Vagina (tissue), 2 donors: ENCODE measurements around the gene SERPINA9. TPM values are rescaled to one million over a fixed set of nuclear protein-coding genes. Genes with fewer than 3 reads are reported as not detected.

Experiments
- DNase-seq, 2 donors: peaks; one replicate each; pipeline ENCODE4 v3.0.0-alpha.2; 2017; ENCODE audit errors: extremely low spot score in 2 of 2
- H3K27ac ChIP-seq: fragments of 200-600 bp; sonication (generic); one replicate; pipeline ENCODE4 v1.5.1; 2019
- H3K27me3 ChIP-seq: fragments of 200-600 bp; sonication (generic); one replicate; pipeline ENCODE4 v1.5.1; 2019
- H3K36me3 ChIP-seq, 2 donors: fragments of 200-600 bp; sonication (generic); one replicate each; pipeline ENCODE4 v1.5.1; 2017 to 2019
- H3K4me1 ChIP-seq: fragments of 200-600 bp; sonication (generic); one replicate; pipeline ENCODE4 v1.5.1; 2019
- H3K4me3 ChIP-seq, 2 donors: fragments of 200-600 bp; sonication (generic); 1 replicate in 1 of 2; 2 replicates in 1 of 2; pipeline ENCODE4 v1.5.1; 2016 to 2019
- H3K9me3 ChIP-seq: fragments of 200-600 bp; sonication (generic); one replicate; pipeline ENCODE4 v1.5.1; 2019
- POLR2A ChIP-seq, 2 donors: fragments of 450-650 bp; IDR thresholded peaks; one replicate each; pipeline ENCODE4 v1.6.1; 2017; ENCODE audit warnings: antibody characterized with exemption in 2 of 2, mild to moderate bottlenecking in 2 of 2, moderate library complexity in 2 of 2
- POLR2AphosphoS5 ChIP-seq, 2 donors: sonication (generic); formaldehyde crosslinking; IDR thresholded peaks; one replicate each; pipeline ENCODE4 v1.9.0; 2017; ENCODE audit warnings: antibody characterized with exemption in 2 of 2, mild to moderate bottlenecking in 2 of 2, low read depth in 1 of 2; ENCODE audit not compliant: insufficient read depth in 1 of 2
- intact Hi-C: fragments of 100-400 bp; cut with DNase I; formaldehyde crosslinking; loops from one replicate; pipeline ENCODE4 v1.15.1; 2023
- total RNA-seq: library from RNA; depleted of rRNA; stranded (reverse); fragments of >200 nt; gene quantifications from one replicate; pipeline ENCODE4 v1.2.3, GENCODE V29; 2016
- TF ChIP-seq, protein P1 (sequence below), 3 experiments: fragments of 450-650 bp in 2 of 3; fragments of 200-600 bp in 1 of 3; sonication (generic) in 1 of 3; IDR thresholded peaks; one replicate each; pipeline ENCODE4 v1.5.1; 2017 to 2019; ENCODE audit warnings: antibody characterized with exemption in 3 of 3, mild to moderate bottlenecking in 2 of 3, moderate library complexity in 2 of 3

SERPINA9 gene
- total RNA-seq, 1 donor from 2014 or later, result 2.0 TPM

DNA sequence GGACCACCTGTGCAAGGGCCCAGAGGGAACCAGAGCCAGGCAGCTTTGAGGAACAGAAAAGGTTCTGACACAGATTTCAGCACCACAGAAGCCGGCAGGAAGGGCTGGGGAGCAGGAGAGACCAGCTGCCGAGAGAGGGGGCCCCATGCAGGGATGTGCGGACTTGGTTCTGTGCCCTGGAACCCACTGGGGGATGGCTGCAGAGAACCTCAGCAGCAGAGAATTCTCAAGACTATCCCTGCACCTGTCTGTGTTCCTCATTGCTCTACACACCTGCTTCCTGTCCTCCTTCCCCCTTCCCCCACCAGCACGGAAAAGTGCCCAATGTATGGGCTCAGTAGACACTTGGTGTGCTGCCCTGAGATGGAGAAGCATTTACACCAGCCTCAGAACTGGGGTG is 3.2 kb downstream of the SERPINA9 start:
- Histone ChIP-seq H3K36me3 (no peaks in the 10 kb centered on the region), H3K27me3 (no peaks in the 10 kb centered on the region), H3K4me3 (no peak overlapping the region), H3K9me3 (no peaks in the 10 kb centered on the region), H3K4me1 (no peaks in the 10 kb centered on the region), H3K27ac (no peak overlapping the region)
- TF ChIP-seq POLR2A (IDR thresholded peaks at IDR 0.05) (no peak), POLR2AphosphoS5 (IDR thresholded peaks at IDR 0.05; ENCODE audit: insufficient read depth in 1 of 2, low read depth in 1 of 2) (no peak)
- TF ChIP-seq, protein P1, sequence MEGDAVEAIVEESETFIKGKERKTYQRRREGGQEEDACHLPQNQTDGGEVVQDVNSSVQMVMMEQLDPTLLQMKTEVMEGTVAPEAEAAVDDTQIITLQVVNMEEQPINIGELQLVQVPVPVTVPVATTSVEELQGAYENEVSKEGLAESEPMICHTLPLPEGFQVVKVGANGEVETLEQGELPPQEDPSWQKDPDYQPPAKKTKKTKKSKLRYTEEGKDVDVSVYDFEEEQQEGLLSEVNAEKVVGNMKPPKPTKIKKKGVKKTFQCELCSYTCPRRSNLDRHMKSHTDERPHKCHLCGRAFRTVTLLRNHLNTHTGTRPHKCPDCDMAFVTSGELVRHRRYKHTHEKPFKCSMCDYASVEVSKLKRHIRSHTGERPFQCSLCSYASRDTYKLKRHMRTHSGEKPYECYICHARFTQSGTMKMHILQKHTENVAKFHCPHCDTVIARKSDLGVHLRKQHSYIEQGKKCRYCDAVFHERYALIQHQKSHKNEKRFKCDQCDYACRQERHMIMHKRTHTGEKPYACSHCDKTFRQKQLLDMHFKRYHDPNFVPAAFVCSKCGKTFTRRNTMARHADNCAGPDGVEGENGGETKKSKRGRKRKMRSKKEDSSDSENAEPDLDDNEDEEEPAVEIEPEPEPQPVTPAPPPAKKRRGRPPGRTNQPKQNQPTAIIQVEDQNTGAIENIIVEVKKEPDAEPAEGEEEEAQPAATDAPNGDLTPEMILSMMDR (IDR thresholded peaks at IDR 0.05), result no peak
- intact Hi-C loops, result no loop called here
- DNase-seq, result peak in 1 of 2 donors; percentile 64

- peak in 1 of 2 donors; percentile 5 for DNase-seq
- H3K9me3 ChIP-seq, result no peaks in the 10 kb centered on the region
- no peak overlapping the region for H3K27ac ChIP-seq
- no peaks in the 10 kb centered on the region for H3K4me1 ChIP-seq
- no peaks in the 10 kb centered on the region for H3K36me3 ChIP-seq
- intact Hi-C loops, result no loop called here
- TF ChIP-seq POLR2A (IDR thresholded peaks at IDR 0.05), result no peak
- no peak for TF ChIP-seq POLR2AphosphoS5 (IDR thresholded peaks at IDR 0.05; ENCODE audit: insufficient read depth in 1 of 2, low read depth in 1 of 2)
- TF ChIP-seq, protein P1 (IDR thresholded peaks at IDR 0.05), result no peak
- no peaks in the 10 kb centered on the region for H3K27me3 ChIP-seq
- no peak overlapping the region for H3K4me3 ChIP-seq
Observed at GRCh38 chr14:94471045-94471444, 5.0 kb downstream of the SERPINA9 start.

DNA sequence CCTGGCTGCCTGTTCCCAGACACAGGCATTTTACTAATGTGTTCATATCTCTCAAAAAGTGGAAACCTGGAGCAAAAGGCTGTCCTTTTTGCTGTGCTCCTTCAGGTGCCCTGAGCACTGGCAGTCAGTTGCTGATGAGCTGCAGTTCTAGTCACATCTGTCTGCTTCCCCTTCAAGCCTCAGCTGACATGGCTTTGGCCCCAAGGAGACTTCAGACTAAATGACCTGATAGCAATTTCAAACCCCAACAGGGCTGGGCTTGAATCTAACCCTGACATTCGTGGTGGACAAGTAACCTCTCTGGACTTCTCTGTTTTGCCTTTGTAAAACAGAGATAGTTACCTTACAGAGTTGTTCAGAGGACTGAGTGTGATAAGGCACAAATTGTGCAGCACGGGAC is 5.7 kb downstream of the SERPINA9 start:
- H3K27me3 ChIP-seq, result no peaks in the 10 kb centered on the region
- no peak overlapping the region for H3K4me3 ChIP-seq
- peak; percentile 29 to 40 for DNase-seq
- peaks cover 2% of the 10 kb centered on the region for H3K9me3 ChIP-seq
- no peak overlapping the region for H3K27ac ChIP-seq
- intact Hi-C loops, result no loop called here
- TF ChIP-seq, protein P1 (IDR thresholded peaks at IDR 0.05), result no peak
- TF ChIP-seq POLR2A (IDR thresholded peaks at IDR 0.05) (no peak), POLR2AphosphoS5 (IDR thresholded peaks at IDR 0.05; ENCODE audit: insufficient read depth in 1 of 2, low read depth in 1 of 2) (no peak)
- H3K4me1 ChIP-seq, result no peaks in the 10 kb centered on the region
- no peaks in the 10 kb centered on the region for H3K36me3 ChIP-seq

DNA sequence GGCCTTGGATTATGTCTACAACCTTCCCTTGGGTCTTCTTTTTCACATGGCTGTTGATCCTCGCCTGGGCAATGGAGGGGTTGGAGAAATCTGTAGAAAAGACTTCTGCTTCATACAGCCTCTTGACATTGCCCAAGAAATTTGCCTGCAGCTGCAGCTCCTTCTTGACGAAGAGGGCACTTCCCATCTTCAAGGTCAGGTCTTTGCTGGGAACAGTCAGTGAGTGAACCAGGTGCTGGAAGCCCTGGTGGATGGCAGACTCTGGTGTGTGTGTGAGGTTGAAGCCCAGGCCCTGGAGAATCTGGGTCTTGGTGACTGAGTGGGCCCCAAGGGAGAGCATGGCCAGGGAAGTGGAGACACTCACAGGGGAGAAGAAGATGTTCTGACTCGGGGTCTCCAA is 6.7 kb downstream of the SERPINA9 start:
- intact Hi-C loops, result no loop called here
- Histone ChIP-seq H3K36me3 (no peaks in the 10 kb centered on the region), H3K27me3 (no peaks in the 10 kb centered on the region), H3K4me1 (no peaks in the 10 kb centered on the region), H3K27ac (no peak overlapping the region), H3K9me3 (peaks cover 6% of the 10 kb centered on the region), H3K4me3 (no peak overlapping the region)
- no peak for TF ChIP-seq POLR2AphosphoS5 (IDR thresholded peaks at IDR 0.05; ENCODE audit: insufficient read depth in 1 of 2, low read depth in 1 of 2)
- TF ChIP-seq, protein P1 (IDR thresholded peaks at IDR 0.05), result no peak
- peak; percentile 74 for DNase-seq

DNA sequence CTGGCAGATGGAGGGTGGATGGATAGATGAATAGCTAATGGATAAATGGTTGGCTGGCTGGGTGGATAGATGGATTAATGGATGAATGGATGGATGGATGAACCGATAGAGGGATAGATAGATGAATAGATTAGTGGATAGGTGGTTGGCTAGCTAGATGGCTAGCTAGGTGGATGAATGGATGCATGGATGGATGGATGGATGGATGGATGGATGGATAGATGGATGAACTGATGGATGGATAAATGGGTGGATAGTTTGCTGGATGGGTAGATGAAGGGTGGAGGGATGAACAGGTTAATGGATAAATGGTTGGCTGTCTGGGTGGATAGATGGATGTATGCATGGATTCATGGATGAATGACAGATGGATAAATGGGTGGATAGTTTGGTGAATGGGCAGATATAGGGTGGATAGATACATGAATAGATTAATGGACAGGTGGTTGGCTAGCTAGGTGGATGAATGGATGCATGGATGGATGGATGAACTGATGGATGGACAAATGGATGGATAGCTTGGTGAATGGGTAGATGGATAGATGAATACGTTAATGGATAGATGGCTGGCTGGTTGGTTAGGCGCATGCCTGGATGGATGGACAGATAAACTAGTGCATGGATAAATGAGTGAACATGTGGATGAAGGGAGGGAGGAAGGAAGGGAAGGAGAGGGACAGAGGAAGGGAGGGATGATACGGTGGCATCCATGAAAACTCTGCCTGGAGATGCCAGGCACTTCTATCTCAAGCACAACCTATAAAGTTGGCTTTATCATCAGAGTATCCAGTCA is 8.1 kb downstream of the SERPINA9 start:
- intact Hi-C loops, result no loop called here
- no peaks in the 10 kb centered on the region for H3K27me3 ChIP-seq
- H3K9me3 ChIP-seq, result peaks cover 6% of the 10 kb centered on the region
- no peak overlapping the region for H3K4me3 ChIP-seq
- H3K36me3 ChIP-seq, result no peaks in the 10 kb centered on the region
- no peaks in the 10 kb centered on the region for H3K4me1 ChIP-seq
- TF ChIP-seq POLR2AphosphoS5 (IDR thresholded peaks at IDR 0.05; ENCODE audit: insufficient read depth in 1 of 2, low read depth in 1 of 2), result no peak
- TF ChIP-seq, protein P1 (IDR thresholded peaks at IDR 0.05), result no peak
- TF ChIP-seq POLR2A (IDR thresholded peaks at IDR 0.05), result no peak
- H3K27ac ChIP-seq, result no peak overlapping the region
- DNase-seq, result peak in 1 of 2 donors; percentile 79
